Parathyroid adenoma (tissue), 2 donors: Measurements from ENCODE around the gene CDKN1A.

Source experiments
- H2AFZ ChIP-seq: fragments of 300-600 bp; sonication (generic); one replicate; pipeline ENCODE4 v1.7.0; 2017; ENCODE audit warnings: antibody characterized with exemption, mild to moderate bottlenecking
- H3K27ac ChIP-seq: fragments of 300-600 bp; sonication (generic); one replicate; pipeline ENCODE4 v1.7.0; 2017
- H3K27me3 ChIP-seq: fragments of 300-600 bp; sonication (generic); one replicate; pipeline ENCODE4 v1.7.0; 2017; ENCODE audit warnings: low read length; ENCODE audit not compliant: control insufficient read depth, insufficient read depth
- H3K36me3 ChIP-seq: fragments of 300-600 bp; sonication (generic); one replicate; pipeline ENCODE4 v1.7.0; 2017; ENCODE audit warnings: low read length; ENCODE audit not compliant: control insufficient read depth, insufficient read depth
- H3K4me1 ChIP-seq: fragments of 300-600 bp; sonication (generic); one replicate; pipeline ENCODE4 v1.7.0; 2017; ENCODE audit warnings: control low read depth
- H3K4me2 ChIP-seq: fragments of 300-600 bp; sonication (generic); one replicate; pipeline ENCODE4 v1.7.0; 2017; ENCODE audit warnings: low read length
- H3K4me3 ChIP-seq: fragments of 300-600 bp; sonication (generic); one replicate; pipeline ENCODE4 v1.7.0; 2017; ENCODE audit warnings: low read depth, low read length
- H3K79me2 ChIP-seq: fragments of 300-600 bp; sonication (generic); one replicate; pipeline ENCODE4 v1.7.0; 2017; ENCODE audit warnings: control low read depth
- H3K9ac ChIP-seq: fragments of 300-600 bp; sonication (generic); one replicate; pipeline ENCODE4 v1.7.0; 2017; ENCODE audit warnings: mild to moderate bottlenecking
- H3K9me3 ChIP-seq: fragments of 300-600 bp; sonication (generic); one replicate; pipeline ENCODE4 v1.7.0; 2017; ENCODE audit warnings: low read length; ENCODE audit not compliant: control insufficient read depth
- TF ChIP-seq, protein P1 (sequence below): fragments of 300-600 bp; sonication (generic); IDR thresholded peaks from one replicate; pipeline ENCODE4 v1.7.0; 2017; ENCODE audit warnings: antibody characterized with exemption, mild to moderate bottlenecking
- donor health status: primary hyperparathyroidism.

CDKN1A gene

DNA sequence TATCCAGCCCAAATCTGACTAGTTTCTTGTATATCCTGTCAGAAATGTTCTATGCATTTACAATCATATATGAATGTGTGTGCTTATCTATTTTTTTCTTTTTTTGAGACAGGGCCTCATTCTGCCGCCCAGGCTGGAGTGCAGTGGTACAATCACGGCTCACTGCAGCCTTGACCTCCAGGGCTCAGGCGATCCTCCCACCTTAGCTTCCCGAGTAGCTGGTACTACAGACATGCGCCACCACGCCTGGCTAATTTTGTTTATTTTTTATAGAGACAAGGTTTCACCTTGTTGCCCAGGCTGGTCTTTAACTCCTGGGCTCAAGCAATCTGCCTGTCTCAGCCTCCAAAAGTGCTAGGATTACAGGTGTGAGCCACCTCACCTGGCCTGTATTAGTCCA, 16.1 kb downstream of the CDKN1A start:
- TF ChIP-seq, protein P1, sequence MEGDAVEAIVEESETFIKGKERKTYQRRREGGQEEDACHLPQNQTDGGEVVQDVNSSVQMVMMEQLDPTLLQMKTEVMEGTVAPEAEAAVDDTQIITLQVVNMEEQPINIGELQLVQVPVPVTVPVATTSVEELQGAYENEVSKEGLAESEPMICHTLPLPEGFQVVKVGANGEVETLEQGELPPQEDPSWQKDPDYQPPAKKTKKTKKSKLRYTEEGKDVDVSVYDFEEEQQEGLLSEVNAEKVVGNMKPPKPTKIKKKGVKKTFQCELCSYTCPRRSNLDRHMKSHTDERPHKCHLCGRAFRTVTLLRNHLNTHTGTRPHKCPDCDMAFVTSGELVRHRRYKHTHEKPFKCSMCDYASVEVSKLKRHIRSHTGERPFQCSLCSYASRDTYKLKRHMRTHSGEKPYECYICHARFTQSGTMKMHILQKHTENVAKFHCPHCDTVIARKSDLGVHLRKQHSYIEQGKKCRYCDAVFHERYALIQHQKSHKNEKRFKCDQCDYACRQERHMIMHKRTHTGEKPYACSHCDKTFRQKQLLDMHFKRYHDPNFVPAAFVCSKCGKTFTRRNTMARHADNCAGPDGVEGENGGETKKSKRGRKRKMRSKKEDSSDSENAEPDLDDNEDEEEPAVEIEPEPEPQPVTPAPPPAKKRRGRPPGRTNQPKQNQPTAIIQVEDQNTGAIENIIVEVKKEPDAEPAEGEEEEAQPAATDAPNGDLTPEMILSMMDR = no peak
- Histone ChIP-seq H3K27me3 (no peaks in the 10 kb centered on the region), H3K27ac (no peak overlapping the region), H3K36me3 (no peaks in the 10 kb centered on the region), H3K4me1 (no peaks in the 10 kb centered on the region), H2AFZ (no peak overlapping the region), H3K79me2 (no peaks in the 10 kb centered on the region), H3K9me3 (no peaks in the 10 kb centered on the region), H3K4me3 (no peak overlapping the region), H3K4me2 (no peak overlapping the region), H3K9ac (no peak overlapping the region)

DNA sequence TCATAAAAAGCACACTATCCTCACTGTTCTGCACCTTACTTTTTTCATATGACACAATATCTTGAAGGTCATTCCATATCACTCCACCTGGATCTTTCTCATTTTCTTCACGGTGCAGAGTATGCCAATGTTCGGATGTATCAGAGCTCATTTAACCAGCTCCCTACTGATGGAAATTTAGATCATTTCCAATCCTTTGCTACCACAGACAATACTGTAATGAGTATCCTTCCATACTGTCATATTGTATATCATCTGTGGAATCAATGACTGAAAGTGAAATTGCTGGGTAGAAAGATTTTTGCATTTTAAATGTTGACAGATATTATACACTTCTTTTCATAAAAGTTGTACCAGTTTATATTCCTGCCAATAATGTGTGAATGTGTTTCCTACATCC, 16.9 kb downstream of the CDKN1A start:
- no peak overlapping the region for H3K9ac ChIP-seq
- TF ChIP-seq, protein P1 = no peak
- H3K79me2 ChIP-seq = no peaks in the 10 kb centered on the region
- H3K9me3 ChIP-seq = no peaks in the 10 kb centered on the region
- no peak overlapping the region for H3K4me3 ChIP-seq
- no peaks in the 10 kb centered on the region for H3K36me3 ChIP-seq
- H3K27ac ChIP-seq = no peak overlapping the region
- no peak overlapping the region for H3K4me2 ChIP-seq
- H3K4me1 ChIP-seq = no peaks in the 10 kb centered on the region
- H3K27me3 ChIP-seq = no peaks in the 10 kb centered on the region
- no peak overlapping the region for H2AFZ ChIP-seq

DNA sequence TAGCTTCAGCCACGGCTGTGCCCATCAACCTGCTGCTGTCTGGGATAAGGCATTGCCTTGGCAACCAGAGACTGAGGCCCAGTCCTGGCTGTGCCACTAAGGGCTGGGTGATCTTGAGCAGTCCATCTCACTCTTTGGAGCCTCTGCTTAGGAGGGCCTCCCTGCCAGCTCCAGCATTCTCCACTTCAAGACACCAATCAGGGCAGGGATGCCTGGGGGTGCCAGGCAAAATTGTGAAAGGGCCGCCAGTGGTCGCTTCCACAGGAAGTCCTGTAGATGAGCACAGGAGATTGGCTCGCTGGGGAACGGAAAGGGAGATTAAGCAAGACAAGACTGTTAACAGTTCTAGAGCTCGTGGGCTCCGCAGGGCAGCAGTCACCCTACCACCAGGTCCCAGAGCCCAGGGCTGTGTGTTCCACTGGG, 19.0 kb downstream of the CDKN1A start, which contains the start of gene RAB44:
RAB44 (plus strand) TSS at position 346 of the 423 bp plus-strand sequence. CDS start 6,410 bp downstream, outside the sequence.
- H3K4me2 ChIP-seq = no peak within 1 kb of the TSS
- no peak within 1 kb of the TSS for H3K27ac ChIP-seq
- H3K4me1 ChIP-seq = no peaks in the 10 kb centered on the region
- no peaks in the 10 kb centered on the region for H3K79me2 ChIP-seq
- no peaks in the 10 kb centered on the region for H3K36me3 ChIP-seq
- no peak within 1 kb of the TSS for H3K4me3 ChIP-seq
- no peak within 1 kb of the TSS for H2AFZ ChIP-seq
- TF ChIP-seq, protein P1 = no peak
- H3K27me3 ChIP-seq = no peaks in the 10 kb centered on the region
- H3K9ac ChIP-seq = no peak within 1 kb of the TSS
- no peaks in the 10 kb centered on the region for H3K9me3 ChIP-seq

DNA sequence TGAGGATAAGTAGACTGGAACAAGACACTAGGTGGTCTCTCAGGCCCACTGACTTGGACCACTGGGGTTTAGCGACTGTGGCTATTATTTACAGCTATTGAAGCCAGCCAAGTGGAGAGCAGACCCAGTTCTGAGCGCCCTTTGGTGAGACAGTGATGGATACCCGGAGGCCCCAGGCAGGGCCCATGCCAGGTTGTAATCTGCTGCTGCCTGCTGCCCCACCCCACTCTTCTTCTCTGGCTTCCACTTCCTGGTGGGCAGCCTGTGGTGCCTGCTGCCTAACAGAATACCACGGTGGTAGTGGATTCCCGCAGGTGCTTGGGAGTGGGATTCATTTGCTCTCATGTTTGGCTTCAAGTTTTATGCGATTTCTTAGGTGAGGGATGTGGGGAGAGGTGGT, 19.7 kb downstream of the CDKN1A start:
- H3K27ac ChIP-seq = no peak overlapping the region
- H2AFZ ChIP-seq = no peak overlapping the region
- TF ChIP-seq, protein P1 = no peak

DNA sequence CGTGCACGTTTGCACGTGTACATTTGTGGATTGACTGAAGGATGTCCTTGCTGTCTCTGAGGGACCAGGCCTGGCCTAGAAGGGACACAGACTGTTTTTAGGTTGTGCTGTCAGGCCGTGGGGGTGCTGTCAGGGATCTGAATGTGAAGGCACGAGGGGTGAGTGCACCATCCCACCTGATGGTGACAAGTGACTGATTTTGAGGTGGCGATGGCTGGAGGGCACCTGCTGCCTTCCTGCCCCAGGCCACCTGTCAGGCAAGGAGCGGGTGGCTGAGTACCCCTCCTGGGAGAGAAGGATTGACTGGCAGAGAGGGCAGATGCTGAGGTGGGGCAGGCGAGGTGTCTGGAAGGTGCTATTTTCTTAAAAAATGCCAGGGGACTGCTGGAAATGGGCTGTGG, 20.4 kb downstream of the CDKN1A start:
- no peak overlapping the region for H3K4me3 ChIP-seq
- no peak overlapping the region for H3K9ac ChIP-seq
- no peaks in the 10 kb centered on the region for H3K4me1 ChIP-seq
- H3K36me3 ChIP-seq = no peaks in the 10 kb centered on the region
- TF ChIP-seq, protein P1 = no peak
- H3K27me3 ChIP-seq = no peaks in the 10 kb centered on the region
- no peaks in the 10 kb centered on the region for H3K9me3 ChIP-seq
- H3K27ac ChIP-seq = no peak overlapping the region
- no peaks in the 10 kb centered on the region for H3K79me2 ChIP-seq
- no peak overlapping the region for H3K4me2 ChIP-seq
- H2AFZ ChIP-seq = no peak overlapping the region

More for the DNA sequence above, 19.7 kb downstream of the CDKN1A start:
- Histone ChIP-seq H3K27me3 (no peaks in the 10 kb centered on the region), H3K4me1 (no peaks in the 10 kb centered on the region), H3K4me2 (no peak overlapping the region), H3K79me2 (no peaks in the 10 kb centered on the region), H3K36me3 (no peaks in the 10 kb centered on the region), H3K9ac (no peak overlapping the region), H3K4me3 (no peak overlapping the region), H3K9me3 (no peaks in the 10 kb centered on the region)
